ENCODE data around the gene MYOF. TPM values are rescaled to one million over a fixed set of nuclear protein-coding genes. Genes with fewer than 3 reads are reported as not detected.

MYOF gene
- total and polyA plus RNA-seq, 9 of the 15 experiments (the other 6 are each of a cell fraction or from before 2014, with no cell fraction given): 0.06 to 0.27 TPM; not detected in 7

DNA sequence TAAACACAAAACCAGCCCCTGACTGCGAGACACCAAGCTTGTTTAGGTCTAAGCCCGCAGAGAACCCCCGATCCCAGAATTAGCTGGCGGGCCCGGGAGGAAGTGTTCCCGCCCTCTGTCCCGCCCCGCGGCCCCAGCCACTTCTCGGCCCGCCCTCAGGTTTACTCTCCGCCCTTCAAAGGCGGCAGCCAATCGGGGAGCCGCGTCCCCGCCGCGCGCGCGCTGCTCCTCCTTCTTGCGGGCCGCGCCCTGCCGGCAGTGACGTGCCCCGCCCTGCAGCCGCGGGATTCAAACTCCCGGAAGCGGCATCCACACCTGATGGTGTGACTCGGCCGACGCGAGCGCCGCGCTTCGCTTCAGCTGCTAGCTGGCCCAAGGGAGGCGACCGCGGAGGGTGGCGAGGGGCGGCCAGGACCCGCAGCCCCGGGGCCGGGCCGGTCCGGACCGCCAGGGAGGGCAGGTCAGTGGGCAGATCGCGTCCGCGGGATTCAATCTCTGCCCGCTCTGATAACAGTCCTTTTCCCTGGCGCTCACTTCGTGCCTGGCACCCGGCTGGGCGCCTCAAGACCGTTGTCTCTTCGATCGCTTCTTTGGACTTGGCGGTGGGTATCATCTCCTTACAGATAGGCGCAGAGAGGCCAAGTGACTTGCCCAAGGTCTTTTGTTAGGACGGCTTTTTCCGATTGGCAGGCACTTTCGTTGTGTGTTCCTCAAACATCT lies 14.3 kb upstream of the MYOF start, which contains the start of gene CEP55:
Gene CEP55, plus strand, starts transcription at position 291 of the 720 bp plus-strand sequence. CDS start 3,440 bp downstream, outside the sequence.
- Histone ChIP-seq H3K27ac (ENCODE audit: extremely low read depth, low read depth, low read length) (peak within 1 kb of the TSS; percentile 78; the same call in 2 of the 3 replicates), H3K79me2 (ENCODE audit: control insufficient read depth, insufficient read depth, low read length) (peaks cover 9% of the 10 kb centered on the region), H3K9me1 (ENCODE audit: control insufficient read depth, insufficient read depth, low read length) (no peaks in the 10 kb centered on the region), H2AFZ (ENCODE audit: low read depth, low read length) (peak within 1 kb of the TSS; percentile 90), H3K9me3 (replicated peaks; ENCODE audit: control insufficient read depth, insufficient read depth, low read depth, low read length) (no peaks in the 10 kb centered on the region), H3K4me1 (replicated peaks in 1 of 2; ENCODE audit: control insufficient read depth in 2 of 2, insufficient read depth in 2 of 2, low read length in 2 of 2) (peaks cover 4 to 7% of the 10 kb centered on the region in 2 experiments; a peak in 4 of 5 replicates), H4K20me1 (replicated peaks; ENCODE audit: control insufficient read depth, insufficient read depth, low read length) (0 out of 2 replicates have a peak, but pooled peaks cover 6% of the 10 kb centered on the region), H3K9ac (ENCODE audit: insufficient read depth in 1 of 2, low read depth in 2 of 2, low read length in 2 of 2) (peak within 1 kb of the TSS; percentile 76 to 95), H3K4me3 (peak within 1 kb of the TSS; percentile 70), H3K36me3 (ENCODE audit: control insufficient read depth, insufficient read depth, low read length) (peaks cover 5% of the 10 kb centered on the region; the same call in 1 of the 3 replicates), H3K27me3 (ENCODE audit: control insufficient read depth in 2 of 2, insufficient read depth in 2 of 2, low read length in 2 of 2) (peaks cover 0 to 4% of the 10 kb centered on the region in 2 experiments; a peak in 2 of 5 replicates), H3K4me2 (ENCODE audit: insufficient read depth, low read length) (peak within 1 kb of the TSS; percentile 89)
- FAIRE-seq (peak; percentile 70), DNase-seq (ENCODE audit: extremely low read depth in 1 of 4, low spot score in 3 of 4) (peak; percentile 91 to 93 (median 93)), ATAC-seq (peak; percentile 100)
- WGBS (ENCODE audit: insufficient coverage, low coverage, missing lambda C conversion rate): 0% methylated on average over 12 of the region's 68 CpGs
- BruUV-seq (replicated peaks): no TSS peak
- ChIA-PET CTCF (ENCODE audit: low intra/inter-chr PET ratio) (interaction anchor here (0.7 kb wide), 1 partner anchor 205 kb away, joined by 4 read pairs; no protein-coding TSS in a partner anchor), POLR2A (interaction anchor here (0.6 to 1.3 kb wide), 4 partner anchors 14 to 1578 kb away, joined by 3 to 6 read pairs (median 3); partner anchors contain the start of gene MYOF)
- in situ Hi-C loops (cut with MboI): no loop called here
- intact Hi-C loops (cut with micrococcal nuclease): no loop called here
- TF ChIP-seq ATF7 (IDR thresholded peaks at IDR 0.05): peak; percentile 59; the same call in 1 of the 2 replicates
- no peak for TF ChIP-seq RUNX1 (IDR thresholded peaks at IDR 0.05; ENCODE audit: low read depth)
- TF ChIP-seq ZBTB40 (IDR thresholded peaks at IDR 0.05): peak; percentile 77
- no peak for TF ChIP-seq ZBTB40 (CRISPR knock-in tag; IDR thresholded peaks at IDR 0.05)
- peak; percentile 51; the same call in 1 of the 2 replicates for TF ChIP-seq EP400 (IDR thresholded peaks at IDR 0.05)
- no peak for TF ChIP-seq MCM2 (IDR thresholded peaks at IDR 0.05; ENCODE audit: low read depth)
- peak; percentile 51 for TF ChIP-seq TBP (optimal IDR thresholded peaks at IDR 0.05; ENCODE audit: low read depth, low read length)
- peak; percentile 93 for TF ChIP-seq ELF2 (CRISPR knock-in tag; IDR thresholded peaks at IDR 0.05)
- TF ChIP-seq, protein P1, sequence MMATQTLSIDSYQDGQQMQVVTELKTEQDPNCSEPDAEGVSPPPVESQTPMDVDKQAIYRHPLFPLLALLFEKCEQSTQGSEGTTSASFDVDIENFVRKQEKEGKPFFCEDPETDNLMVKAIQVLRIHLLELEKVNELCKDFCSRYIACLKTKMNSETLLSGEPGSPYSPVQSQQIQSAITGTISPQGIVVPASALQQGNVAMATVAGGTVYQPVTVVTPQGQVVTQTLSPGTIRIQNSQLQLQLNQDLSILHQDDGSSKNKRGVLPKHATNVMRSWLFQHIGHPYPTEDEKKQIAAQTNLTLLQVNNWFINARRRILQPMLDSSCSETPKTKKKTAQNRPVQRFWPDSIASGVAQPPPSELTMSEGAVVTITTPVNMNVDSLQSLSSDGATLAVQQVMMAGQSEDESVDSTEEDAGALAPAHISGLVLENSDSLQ (IDR thresholded peaks at IDR 0.05): peak; percentile 44; the same call in 1 of the 2 replicates
- peak in 1 of 3 experiments; percentile 25 for TF ChIP-seq YY1 (IDR thresholded peaks at IDR 0.05; ENCODE audit: borderline replicate concordance in 1 of 3, control insufficient read depth in 1 of 3, extremely low read depth in 1 of 3, insufficient read depth in 3 of 3, insufficient read length in 1 of 3, insufficient replicate concordance in 2 of 3, low read depth in 1 of 3, low read length in 2 of 3)

Data from K562 (cell line).